HTERT RPE-1 (cell line): ENCODE data around the gene ISCU.
"Not testable (repeated sequence)": the region's sequence is repeated elsewhere in the genome, so short reads cannot be mapped to it uniquely, and the experiment has no call there.

Experiments used
- in situ Hi-C: fragments of 300-500 bp; cut with MboI; formaldehyde crosslinking; loops from 4 replicates; pipeline ENCODE4 v1.14.3; 2020; ENCODE audit warnings: low sequenced_read_pairs

ISCU gene

DNA sequence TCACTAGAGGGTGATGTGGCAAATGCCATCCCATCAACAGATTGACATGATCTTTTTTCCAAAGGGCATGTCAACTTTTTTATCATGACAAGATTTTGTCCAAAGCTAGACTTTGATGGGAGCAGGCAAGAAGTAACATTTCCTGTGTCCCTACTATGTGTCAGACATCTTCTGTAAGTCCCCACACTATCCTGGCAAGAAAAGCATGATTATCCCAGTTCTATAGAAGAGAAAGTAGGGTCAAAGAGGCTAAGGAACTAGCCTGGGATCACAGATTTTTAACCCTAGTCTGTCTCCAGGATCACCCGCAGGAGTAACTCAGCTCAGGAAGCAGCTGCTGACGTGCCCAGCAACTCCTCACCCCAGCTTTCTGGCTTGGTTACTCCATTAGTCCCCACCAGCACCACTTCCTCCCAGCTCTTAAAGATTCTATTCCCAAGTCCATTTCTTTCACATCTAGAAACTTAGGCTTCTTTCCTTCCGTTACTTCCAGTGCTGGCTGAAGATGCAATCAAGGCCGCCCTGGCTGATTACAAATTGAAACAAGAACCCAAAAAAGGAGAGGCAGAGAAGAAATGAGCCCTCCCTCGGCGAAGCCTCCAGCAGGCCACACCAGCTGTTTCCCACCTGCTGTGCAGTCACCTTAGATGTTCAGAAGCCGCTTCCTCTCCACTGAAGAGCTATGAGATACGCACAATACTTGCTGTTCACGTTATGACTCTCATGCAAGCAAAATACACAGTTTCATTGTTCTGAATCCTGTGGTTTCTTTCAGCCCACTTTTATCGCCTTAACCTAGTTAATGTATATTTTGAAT, 6.2 kb downstream of the ISCU start:
- in situ Hi-C loops, result no loop called here

DNA sequence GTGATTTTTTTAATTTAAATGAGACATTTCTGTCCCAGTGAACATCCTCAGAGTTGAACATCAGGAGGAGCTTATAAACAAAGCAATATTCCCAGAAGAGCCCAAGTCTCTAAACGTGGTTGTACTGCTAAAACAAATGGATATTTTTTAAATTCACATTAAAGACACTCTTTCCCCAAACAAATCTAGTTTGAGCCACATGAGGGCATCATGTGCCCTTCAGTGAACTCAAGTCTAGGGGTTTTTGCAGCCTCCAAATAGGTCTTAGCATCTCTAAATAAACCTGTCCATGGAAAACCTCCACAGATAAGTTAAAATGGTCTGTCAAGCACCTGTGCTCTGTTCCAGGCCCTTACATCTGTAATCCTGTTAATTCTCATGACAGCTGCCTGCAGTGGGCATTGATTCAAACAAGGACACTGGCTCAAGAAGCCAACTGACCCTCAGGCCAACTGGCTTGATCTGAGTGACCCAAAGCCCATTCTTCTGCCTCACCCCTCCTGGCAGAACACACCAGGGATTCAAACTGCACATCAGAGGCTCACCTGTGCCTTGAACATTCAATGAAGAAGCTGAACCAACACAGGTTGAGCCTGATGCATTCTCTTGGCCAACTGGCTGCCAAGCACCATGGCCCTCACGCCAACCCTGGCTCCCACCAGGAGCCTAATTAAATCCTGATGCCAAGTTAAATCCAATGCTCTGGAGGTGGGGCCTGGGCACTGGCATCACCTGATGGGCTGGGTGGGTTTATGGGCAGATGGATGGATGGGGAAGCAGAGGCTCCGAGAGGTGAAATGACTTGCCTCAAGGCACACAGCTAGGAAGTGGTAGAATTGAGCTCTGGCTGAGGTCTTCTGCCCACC, 8.6 kb downstream of the ISCU start:
- in situ Hi-C loops, result no loop called here

DNA sequence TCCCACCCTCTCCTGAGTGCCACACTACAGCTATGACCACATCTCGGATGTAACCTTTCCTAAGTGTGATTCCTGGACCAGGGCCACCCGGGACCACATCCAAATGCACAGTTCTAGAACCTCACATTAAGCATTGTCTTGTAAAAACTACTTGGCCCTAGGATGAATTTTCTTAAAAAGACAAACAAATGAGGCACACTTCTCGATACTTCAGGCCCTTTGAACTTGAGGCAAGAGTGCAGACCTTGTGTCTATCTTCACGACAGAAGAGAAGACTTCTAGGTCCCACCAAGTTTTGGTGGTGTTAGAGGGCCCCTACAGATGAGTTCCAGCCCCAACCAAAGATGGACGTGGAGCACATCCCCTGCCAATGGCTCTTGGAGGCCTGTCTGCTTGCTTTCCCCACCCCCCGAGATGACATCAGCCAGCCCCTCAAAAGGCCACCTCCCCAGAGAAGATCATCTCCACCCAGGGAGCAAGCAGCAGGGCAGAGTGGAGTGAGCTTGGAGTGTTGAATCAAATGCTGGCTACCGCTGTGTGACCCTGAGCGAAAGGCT, 9.3 kb downstream of the ISCU start:
- in situ Hi-C loops, result no loop called here

DNA sequence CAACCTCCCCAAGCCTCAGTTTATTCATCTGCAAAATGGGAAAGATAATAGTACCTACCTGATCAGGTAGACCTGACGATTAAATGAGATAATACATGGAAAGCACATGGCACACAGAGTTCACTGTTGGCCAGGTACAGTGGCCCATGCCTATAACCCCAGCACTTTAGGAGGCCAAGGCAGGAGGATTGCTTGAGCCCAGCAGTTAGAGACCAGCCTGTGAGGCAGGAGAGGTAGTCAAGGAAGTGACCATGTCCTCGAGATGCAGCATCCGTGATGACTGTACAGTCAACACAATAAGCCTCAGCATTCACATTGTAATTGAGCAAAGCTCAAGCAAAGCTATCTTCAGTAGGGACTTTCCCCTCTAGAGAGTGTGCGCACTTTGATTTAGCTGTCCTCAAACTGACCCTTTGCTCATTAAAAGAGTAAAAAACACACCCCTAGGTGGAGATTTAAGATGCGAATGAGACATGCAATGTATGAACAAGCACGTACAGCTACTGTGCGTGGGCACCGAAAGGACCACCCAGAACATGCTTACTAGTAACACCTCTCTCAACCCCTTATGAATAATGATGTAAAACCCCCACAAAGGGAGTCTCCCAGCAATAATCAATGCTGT, 9.9 kb downstream of the ISCU start:
- in situ Hi-C loops, result no loop called here

DNA sequence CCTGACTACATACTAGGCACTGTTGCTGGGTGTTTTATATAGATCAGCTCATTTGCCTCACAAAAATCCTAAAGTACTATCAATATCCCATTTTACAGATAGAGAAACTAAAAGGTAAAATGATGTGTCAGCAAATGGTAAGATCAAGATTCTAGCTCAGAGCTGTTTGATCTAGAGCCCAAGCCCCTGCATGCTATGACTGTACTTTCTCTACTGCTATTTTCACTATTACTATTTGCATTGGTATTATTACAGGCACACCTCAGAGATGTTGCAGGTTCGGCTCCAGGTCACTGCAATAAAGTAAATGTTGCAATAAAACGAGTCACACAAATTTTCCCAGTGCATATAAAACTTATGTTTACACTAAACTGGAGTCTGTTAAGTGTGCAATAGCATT, 10.9 kb downstream of the ISCU start:
- in situ Hi-C loops, result no loop called here

DNA sequence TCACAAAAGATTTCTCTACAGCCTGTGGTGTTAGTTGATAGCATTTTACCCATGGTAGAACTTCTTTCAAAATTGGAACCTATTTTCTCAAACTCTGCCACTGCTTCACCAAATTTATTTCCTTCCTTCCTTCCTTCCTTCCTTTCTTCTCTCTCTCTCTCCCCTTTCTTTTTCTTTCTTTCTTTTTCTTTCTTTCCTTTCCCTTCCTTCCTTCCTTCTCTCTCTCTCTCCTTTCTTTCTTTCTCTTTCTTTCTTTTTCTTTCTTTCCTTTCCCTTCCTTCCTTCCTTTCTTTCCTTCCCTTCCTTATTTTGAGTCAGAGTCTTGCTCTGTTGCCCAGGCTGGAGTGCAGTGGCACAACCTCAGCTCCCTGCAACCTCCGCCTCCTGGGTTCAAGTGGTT, 11.9 kb downstream of the ISCU start:
- in situ Hi-C loops, result not testable (repeated sequence)

DNA sequence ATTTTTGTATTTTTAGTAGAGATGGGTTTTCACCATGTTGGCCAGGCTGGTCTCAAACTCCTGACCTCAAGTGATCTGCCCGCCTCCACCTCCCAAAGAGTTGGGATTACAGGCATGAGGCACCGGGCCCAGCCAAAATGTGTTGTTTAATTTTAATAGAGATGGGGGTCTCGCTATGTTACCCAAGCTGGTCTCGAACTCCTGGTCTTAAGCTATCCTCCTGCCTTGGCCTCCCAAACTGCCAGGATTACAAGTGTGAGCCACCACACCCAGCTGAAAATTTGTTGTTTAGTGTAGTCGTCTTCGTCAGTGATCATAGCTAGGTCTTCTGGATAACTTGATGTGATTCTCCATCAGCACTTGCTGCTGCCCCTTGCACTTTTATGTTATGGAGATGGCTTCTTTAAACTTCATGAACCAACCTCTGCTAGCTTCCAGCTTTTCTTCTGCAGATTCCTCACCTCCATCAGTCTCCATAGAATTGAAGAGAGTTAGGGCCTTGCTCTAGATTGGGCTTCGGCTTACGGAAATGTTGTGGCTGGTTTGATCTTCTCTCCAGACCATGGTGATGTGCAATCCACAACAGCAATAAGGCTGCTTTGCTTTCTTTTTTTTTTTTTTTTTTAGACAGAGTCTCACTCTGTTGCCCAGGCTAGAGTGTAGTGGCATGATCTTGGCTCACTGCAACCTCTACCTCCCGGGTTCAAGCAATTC, 13.0 kb downstream of the ISCU start:
- in situ Hi-C loops, result no loop called here

DNA sequence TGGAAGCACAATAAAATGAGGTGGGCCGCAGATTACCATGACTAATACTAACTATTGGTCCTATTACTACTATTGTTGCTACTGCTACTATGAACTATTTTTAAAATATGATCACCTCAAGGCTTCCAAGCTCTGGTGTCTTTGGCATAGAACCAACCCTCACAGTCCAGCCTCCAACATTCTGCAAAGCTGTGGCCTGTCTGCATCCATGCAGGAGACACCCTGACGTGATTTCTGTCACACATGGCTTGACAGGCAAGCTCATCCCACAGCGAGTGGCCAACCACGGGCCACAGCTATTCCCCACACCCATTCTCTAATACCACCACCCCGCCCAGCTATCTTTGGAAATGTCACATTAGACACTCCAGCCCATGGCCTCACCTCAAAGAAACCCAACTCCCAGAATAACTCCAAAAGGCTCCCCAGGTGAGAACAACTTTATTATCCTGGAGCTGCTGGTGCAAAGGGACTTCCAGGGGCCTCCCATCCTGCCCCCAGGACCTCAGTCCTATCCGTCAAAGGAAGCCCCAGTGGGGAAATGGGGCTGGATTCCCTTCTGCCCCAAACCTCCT, 14.4 kb downstream of the ISCU start:
- in situ Hi-C loops, result no loop called here

DNA sequence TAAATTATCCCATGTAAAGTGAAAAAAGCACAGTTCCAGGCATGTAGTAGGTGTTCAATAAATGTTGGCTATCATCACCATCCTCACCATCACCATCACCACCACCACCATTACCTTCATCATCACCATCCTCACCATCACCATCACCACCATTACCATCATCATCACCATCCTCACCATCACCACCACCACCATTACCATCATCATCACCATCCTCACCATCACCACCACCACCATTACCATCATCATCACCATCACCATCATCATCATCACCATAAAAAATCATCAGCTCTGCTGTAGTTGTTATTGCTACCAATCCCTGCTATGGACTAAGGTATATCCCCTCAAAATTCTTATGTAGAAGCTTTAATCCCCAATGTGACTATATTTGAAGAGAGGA, 15.1 kb downstream of the ISCU start:
- in situ Hi-C loops, result no loop called here

DNA sequence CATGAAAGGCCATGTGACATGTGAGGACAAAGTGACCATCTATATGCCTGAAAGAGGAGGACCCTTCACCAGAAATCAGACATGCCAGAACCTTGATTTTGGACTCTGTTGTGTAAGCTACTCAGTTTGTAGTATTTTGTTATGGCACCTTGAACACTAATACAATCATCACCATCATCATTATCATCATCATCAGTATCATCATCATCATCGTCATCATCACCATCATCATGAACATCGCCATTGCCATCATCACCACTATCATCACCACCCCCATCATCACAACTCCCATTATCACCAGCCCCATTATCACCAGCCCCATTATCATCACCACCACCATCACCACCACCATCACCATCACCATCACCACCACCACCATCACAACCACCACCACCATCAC, 15.9 kb downstream of the ISCU start:
- in situ Hi-C loops, result no loop called here

DNA sequence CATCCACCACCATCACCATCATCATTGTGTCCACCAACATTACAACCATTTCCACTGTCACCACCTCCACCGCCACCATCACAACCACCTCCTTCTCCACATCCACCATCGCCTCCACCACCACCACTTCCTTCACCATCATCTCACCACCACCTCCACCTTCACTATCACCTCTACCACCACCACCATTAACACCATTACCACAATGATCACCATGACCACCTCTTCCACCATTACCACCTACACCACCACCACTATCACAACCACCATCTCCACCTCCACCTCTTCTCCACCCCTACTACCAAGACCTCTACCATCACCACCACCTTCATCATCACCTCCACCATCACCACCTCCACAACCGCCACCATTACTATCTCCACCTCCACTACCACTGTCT, 16.4 kb downstream of the ISCU start:
- in situ Hi-C loops, result no loop called here

DNA sequence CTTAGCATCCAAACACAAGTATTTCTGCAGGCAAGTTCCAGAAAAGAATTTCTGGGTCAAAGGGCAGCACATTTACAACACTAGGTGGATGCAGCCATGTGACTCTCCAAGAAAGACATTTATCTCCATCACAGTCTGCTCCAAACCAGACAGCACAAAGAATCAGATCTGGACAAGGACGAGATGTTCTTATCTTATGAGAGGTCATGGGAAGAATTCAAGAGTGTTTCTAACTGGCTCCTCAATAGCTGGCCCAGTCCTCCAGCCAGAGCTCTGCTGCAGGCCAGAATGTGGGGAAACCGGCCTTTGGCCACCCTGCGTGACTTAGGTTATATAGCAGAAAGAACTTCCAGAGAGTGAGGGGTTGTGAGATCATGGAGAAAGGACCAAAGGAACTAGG, 18.1 kb downstream of the ISCU start:
- in situ Hi-C loops, result no loop called here

DNA sequence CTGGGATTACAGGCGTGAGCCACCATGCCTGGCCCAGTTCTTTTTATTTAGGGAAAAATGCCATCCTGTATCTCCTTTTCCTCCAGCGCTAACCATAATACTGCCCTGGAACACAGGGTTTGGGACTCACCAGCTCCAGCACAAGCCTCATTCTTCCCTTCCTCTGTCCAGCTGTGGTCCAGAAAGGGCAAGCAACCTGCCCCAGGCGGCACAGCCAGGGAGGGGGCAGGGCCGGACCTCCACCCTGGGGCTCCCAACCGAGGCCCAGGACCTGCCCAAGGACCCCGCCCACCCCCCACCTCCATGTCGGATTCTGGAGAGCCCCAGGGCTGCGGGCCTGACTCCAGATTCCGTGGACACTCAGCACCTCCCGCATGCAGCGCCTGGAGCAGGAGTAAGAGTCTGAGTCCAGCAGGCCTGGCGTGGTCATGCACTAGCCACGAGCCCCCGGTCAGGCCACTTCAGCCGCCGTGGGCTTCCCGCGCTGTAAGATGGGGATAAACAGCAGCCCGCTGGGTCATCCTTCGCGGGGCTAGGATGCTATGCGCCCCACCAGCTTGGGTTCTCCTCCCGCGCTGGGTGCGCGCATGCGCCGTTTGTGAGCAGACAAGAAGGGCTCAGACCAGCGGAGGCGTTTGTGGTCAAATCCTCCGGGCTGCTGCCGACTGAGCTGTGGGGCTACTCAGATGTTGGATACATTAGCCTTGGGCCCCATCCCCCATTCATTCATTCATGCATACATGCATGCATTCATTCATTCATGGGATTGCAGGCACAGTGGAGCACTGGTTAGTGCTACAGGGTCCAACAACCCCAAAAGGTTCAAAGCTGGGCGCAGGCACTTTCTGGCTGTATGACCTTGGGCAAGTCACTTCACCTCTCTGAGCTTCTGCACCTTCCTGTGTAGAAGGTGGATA, 19.2 kb downstream of the ISCU start:
- in situ Hi-C loops, result no loop called here

DNA sequence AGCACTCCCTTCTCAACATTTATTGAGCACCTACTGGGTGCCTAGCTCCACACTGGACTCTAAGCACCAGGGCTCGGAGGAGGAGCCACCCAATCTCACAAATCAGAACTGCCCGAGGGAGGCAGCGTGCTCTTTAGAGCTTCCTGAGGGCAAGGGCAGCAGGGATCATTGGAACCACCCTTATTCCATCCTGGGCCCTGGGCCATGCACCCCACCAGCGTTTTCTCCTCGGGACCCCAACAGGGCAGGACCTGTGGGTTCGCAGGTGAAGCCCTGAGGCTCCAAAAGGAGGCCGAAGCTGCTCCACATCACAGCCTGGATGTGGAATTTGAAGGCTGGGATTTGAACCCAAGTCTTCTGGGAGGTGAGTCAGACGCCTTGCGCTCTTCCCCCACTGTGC, 20.1 kb downstream of the ISCU start:
- in situ Hi-C loops, result no loop called here

DNA sequence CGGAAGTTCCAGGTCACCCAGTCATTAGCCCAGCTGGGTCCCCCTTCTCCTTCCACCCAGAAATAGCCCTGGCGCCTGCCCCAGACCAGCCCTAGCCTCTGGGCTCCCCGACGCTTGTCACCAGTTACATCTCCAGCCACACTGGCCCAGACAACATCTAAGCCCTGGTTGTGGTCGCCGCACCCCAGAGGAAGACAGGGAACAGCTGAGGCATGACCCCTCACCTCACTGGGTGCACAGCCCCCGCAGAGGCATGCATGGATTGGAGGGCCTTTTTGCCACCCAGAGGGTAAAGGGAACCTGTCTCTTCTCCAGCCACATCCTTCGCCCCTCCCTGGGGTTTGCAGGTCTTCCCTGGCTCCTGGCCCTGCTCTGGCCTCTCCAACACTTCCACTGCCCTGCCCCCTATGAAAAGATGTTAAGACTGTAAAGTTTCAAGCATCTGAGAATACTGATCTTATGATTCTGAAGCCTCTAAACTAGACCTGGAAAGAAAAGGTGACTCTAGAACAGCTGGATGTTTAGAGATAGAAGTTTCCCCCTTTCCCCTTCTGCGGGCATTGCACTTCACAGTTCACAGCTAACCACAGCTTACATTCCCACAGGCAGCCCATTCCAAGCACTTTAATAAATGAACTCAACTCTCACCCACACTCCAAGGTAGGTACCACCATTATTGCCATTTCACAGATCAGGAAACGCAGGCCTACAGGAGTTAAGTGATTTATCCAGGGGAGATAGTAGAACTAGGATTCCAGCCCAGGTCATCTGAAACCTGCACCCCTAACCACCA, 20.8 kb downstream of the ISCU start:
- in situ Hi-C loops, result no loop called here

DNA sequence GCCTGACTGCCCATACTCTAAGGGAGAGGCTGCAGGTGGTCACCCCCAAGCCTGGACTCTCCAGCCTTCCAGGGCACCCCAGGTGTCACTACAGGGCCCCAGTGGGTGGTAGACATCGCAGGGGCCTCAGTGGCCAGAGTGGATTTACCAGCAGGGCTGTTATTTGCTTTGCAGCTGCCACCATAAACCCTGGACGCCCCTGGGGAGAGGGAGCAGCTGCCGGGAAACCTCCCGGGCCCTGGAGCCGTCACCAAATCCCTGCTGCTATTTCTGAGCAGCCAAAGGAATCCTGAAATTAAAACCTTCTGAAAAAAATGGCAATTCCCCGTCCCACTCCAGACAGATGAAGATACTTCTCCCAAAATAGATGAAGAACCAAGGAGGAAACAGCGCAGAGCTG, 21.6 kb downstream of the ISCU start:
- in situ Hi-C loops, result no loop called here

DNA sequence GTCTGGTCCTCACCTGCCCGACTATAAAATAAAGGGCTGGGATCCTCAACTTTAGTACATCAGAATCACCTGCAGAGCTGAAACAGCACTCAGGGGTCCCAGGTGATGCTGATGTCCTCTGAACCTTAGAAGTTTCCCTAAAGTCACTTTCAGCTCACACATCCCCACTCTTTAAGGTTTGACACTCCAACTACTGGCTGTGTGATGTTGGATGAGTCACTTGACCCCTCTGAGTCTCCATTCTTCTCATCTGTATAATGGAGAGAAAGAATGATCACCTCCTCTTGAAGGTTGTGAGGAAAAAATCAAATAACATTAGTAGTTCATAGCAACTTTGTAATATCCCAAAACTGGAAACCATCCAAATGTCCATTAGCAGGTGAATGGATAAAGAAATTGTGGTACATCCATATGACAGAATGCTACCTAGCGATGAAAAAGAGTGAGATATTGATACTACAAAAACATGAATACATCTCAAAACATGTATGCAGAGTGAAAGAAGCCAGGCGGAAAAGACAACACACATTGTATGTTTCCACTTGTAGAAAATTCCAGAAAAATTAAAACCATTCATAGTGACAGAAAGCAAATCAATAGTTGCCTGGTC, 22.2 kb downstream of the ISCU start:
- in situ Hi-C loops, result no loop called here

DNA sequence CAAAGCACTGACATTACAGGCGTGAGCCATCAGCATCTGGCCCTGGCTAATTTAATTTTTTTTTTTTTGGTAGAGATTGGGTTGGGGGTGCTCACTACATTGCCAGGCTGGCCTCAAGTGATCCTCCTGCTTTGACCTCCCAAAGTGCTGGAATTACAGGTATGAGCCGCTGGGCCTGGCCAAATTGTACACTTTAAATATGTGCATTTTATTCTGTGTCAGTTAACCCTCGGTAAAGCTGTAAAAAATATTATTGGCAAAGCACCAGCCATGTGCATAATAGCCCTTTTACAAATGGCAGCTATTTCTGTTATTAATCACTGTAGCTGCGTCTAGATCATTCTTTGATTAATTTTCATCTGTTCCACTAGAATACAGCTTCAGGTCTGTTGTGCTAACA, 23.5 kb downstream of the ISCU start:
- in situ Hi-C loops, result no loop called here
